Neural crest cell (in vitro differentiated cells): Measurements from ENCODE around the gene EZR. TPM values are rescaled to one million over a fixed set of nuclear protein-coding genes. Genes with fewer than 3 reads are reported as not detected.

Source experiments
- microRNA-seq: library from miRNA; unstranded; fragments of <30 nt; microRNA quantifications from one replicate; pipeline ENCODE4, GENCODE V29; 2020
- total RNA-seq: library from RNA; stranded (reverse); gene quantifications from 2 replicates; pipeline ENCODE4 v1.2.1, GENCODE V29; 2021

The EZR gene
- total RNA-seq, 1 donor from 2014 or later = 88.2 TPM

Small RNAs within 50 kb of the gene (microRNA-seq; reads per million reads assigned to microRNA genes)
- not detected for gene MIR3918

Other genes starting within 250 kb of the EZR start
- 117 and 118 TPM in 2 replicates for gene DYNLT1, start 174.6 kb downstream of the EZR start, total RNA-seq
- 0.20 and 0.28 TPM in 2 replicates for gene SYTL3, start 169.3 kb downstream of the EZR start, total RNA-seq
- 5.4 and 6.0 TPM in 2 replicates for gene RSPH3, start 180.8 kb upstream of the EZR start, total RNA-seq
- gene TAGAP, start 225.6 kb upstream of the EZR start, total RNA-seq = not detected in 2 replicates